CD4-positive, alpha-beta T cell (primary cell): Measurements from ENCODE around the gene JPT2. TPM values are rescaled to one million over a fixed set of nuclear protein-coding genes. Genes with fewer than 3 reads are reported as not detected.

Experiments used
- ATAC-seq: fragments of 200-7000 bp; cut with Tn5 transposase; one replicate; pipeline ENCODE4 v1.10.0; 2022; ENCODE audit warnings: mild to moderate bottlenecking; ENCODE audit not compliant: poor library complexity
- CTCF ChIA-PET: fragments of 350-600 bp; sonication (Branson Sonifier 250); formaldehyde crosslinking; loops from one replicate; lab custom pipeline; 2021; ENCODE audit warnings: antibody characterized with exemption, inconsistent platforms; lab: Charles Lee
- POLR2A ChIA-PET: fragments of 350-600 bp; sonication (Branson Sonifier 250); formaldehyde crosslinking; loops from one replicate; lab custom pipeline; 2021; ENCODE audit warnings: antibody characterized with exemption, inconsistent platforms; lab: Charles Lee
- DNase-seq, 14 experiments: peaks; one replicate each; pipeline ENCODE4 v3.0.0-alpha.2; 2013 to 2020; ENCODE audit warnings: mixed read lengths in 2 of 14
- H3K27ac ChIP-seq, 2 donors: one replicate each; pipeline versions ENCODE4 v1.5.1 to v1.7.0; 2013; ENCODE audit warnings: low read length in 2 of 2, low read depth in 1 of 2, mild to moderate bottlenecking in 1 of 2
- H3K27me3 ChIP-seq, 2 experiments: 1 replicate in 1 of 2; 2 replicates in 1 of 2; pipeline versions ENCODE4 v1.6.1 to v1.7.0; 2013; ENCODE audit warnings: low read length in 2 of 2, control low read depth in 1 of 2, mild to moderate bottlenecking in 1 of 2, moderate library complexity in 1 of 2; ENCODE audit not compliant: insufficient read depth in 2 of 2, control insufficient read depth in 1 of 2
- H3K36me3 ChIP-seq: one replicate; pipeline ENCODE4 v1.6.1; 2013; ENCODE audit warnings: low read length, control low read depth; ENCODE audit not compliant: insufficient read depth
- H3K4me1 ChIP-seq: one replicate; pipeline ENCODE4 v1.6.1; 2013; ENCODE audit warnings: low read length, control low read depth; ENCODE audit not compliant: insufficient read depth
- H3K4me3 ChIP-seq: one replicate; pipeline ENCODE4 v1.5.1; 2013; ENCODE audit warnings: mild to moderate bottlenecking, low read length, moderate library complexity
- H3K9me3 ChIP-seq, 2 experiments: 1 replicate in 1 of 2; 2 replicates in 1 of 2; pipeline versions ENCODE4 v1.6.1 to v1.7.0; 2013; ENCODE audit warnings: low read length in 2 of 2, mild to moderate bottlenecking in 2 of 2, control low read depth in 1 of 2, moderate library complexity in 1 of 2; ENCODE audit not compliant: control insufficient read depth in 1 of 2, insufficient read depth in 1 of 2
- H3K27ac Mint-ChIP-seq: one replicate; pipeline ENCODE4 v1.8.0; 2020; ENCODE audit warnings: mixed read lengths
- H3K27me3 Mint-ChIP-seq: one replicate; pipeline ENCODE4 v1.8.0; 2021; ENCODE audit warnings: mixed read lengths
- H3K36me3 Mint-ChIP-seq: one replicate; pipeline ENCODE4 v1.8.0; 2021; ENCODE audit warnings: low read depth, mixed read lengths
- H3K4me1 Mint-ChIP-seq: one replicate; pipeline ENCODE4 v1.8.0; 2021; ENCODE audit warnings: low read depth, mixed read lengths
- H3K4me3 Mint-ChIP-seq: one replicate; pipeline ENCODE4 v1.8.0; 2020; ENCODE audit warnings: mild to moderate bottlenecking, mixed read lengths
- H3K9me3 Mint-ChIP-seq: one replicate; pipeline ENCODE4 v1.8.0; 2020; ENCODE audit warnings: mixed read lengths
- intact Hi-C, 2 experiments: fragments of 100-400 bp; cut with DNase I in 1 of 2; cut with micrococcal nuclease in 1 of 2; formaldehyde crosslinking; loops; one replicate each; pipeline versions ENCODE4 v1.15.1 to v1.9.0; 2023 to 2025; cut with DNase I, micrococcal nuclease
- total RNA-seq, 174 experiments: library from RNA in 2 of 174; stranded (reverse) in 2 of 174; gene quantifications; one replicate each; pipeline ENCODE4 v1.2.3 and lab custom pipeline; 2021 to 2026
- TF ChIP-seq, protein P1 (sequence below): fragments of 200-600 bp; IDR thresholded peaks from one replicate; pipeline ENCODE4 v1.8.0; 2022; ENCODE audit warnings: antibody characterized with exemption, mild to moderate bottlenecking

Gene JPT2
- total RNA-seq, 2 experiments from 2014 or later, result 2.5 to 3.2 TPM

DNA sequence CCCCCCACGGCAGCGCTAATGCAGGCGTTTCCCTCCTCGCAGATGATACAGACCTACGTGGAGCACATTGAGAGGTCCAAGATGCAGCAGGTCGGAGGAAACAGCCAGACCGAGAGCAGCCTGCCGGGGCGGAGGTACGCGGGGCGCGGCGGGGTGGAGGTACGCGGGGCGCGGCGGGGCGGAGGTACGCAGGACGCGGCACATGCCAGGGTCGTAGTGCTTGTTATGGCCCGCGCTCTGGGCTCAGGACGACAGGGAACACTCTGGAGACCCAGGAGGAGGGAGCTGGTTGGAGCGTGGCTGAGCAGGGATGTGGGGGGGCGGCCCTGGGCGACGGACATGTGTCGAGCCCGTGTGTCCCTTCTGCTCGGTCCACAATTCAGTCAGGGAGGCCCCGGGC, 51.4 kb downstream of the JPT2 start:
- POLR2A ChIA-PET, result no interaction called here
- H3K27me3 Mint-ChIP-seq, result no peaks in the 10 kb centered on the region
- H3K36me3 ChIP-seq, result peaks cover 74% of the 10 kb centered on the region
- no peak overlapping the region for H3K4me3 Mint-ChIP-seq
- intact Hi-C loops, result no loop called here
- TF ChIP-seq, protein P1, sequence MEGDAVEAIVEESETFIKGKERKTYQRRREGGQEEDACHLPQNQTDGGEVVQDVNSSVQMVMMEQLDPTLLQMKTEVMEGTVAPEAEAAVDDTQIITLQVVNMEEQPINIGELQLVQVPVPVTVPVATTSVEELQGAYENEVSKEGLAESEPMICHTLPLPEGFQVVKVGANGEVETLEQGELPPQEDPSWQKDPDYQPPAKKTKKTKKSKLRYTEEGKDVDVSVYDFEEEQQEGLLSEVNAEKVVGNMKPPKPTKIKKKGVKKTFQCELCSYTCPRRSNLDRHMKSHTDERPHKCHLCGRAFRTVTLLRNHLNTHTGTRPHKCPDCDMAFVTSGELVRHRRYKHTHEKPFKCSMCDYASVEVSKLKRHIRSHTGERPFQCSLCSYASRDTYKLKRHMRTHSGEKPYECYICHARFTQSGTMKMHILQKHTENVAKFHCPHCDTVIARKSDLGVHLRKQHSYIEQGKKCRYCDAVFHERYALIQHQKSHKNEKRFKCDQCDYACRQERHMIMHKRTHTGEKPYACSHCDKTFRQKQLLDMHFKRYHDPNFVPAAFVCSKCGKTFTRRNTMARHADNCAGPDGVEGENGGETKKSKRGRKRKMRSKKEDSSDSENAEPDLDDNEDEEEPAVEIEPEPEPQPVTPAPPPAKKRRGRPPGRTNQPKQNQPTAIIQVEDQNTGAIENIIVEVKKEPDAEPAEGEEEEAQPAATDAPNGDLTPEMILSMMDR, result no peak
- no peak for DNase-seq
- CTCF ChIA-PET, result no interaction called here
- H3K27ac Mint-ChIP-seq, result no peak overlapping the region
- H3K9me3 ChIP-seq, result no peaks in the 10 kb centered on the region
- no peak overlapping the region for H3K27ac ChIP-seq
- peaks cover 2% of the 10 kb centered on the region for H3K4me1 ChIP-seq
- no peaks in the 10 kb centered on the region for H3K9me3 Mint-ChIP-seq
- peaks cover 10% of the 10 kb centered on the region for H3K4me1 Mint-ChIP-seq
- H3K4me3 ChIP-seq, result no peak overlapping the region
- no peak for ATAC-seq
- no peaks in the 10 kb centered on the region for H3K27me3 ChIP-seq
- H3K36me3 Mint-ChIP-seq, result peaks cover 39% of the 10 kb centered on the region

GRCh38 chr16:1731073-1731472, 53.0 kb downstream of the JPT2 start:
- no peak for DNase-seq
- POLR2A ChIA-PET, result no interaction called here
- TF ChIP-seq, protein P1, result no peak
- peaks cover 0 to 1% of the 10 kb centered on the region in 2 experiments for H3K9me3 ChIP-seq
- no peaks in the 10 kb centered on the region for H3K9me3 Mint-ChIP-seq
- no peak overlapping the region for H3K27ac ChIP-seq
- peaks cover 10% of the 10 kb centered on the region for H3K4me1 Mint-ChIP-seq
- no peak for ATAC-seq
- no peak overlapping the region for H3K4me3 Mint-ChIP-seq
- H3K36me3 Mint-ChIP-seq, result peaks cover 37% of the 10 kb centered on the region
- no peaks in the 10 kb centered on the region for H3K27me3 ChIP-seq
- H3K27ac Mint-ChIP-seq, result no peak overlapping the region
- intact Hi-C loops, result no loop called here
- H3K36me3 ChIP-seq, result peaks cover 68% of the 10 kb centered on the region
- H3K4me1 ChIP-seq, result peaks cover 2% of the 10 kb centered on the region
- no peak overlapping the region for H3K4me3 ChIP-seq
- no peaks in the 10 kb centered on the region for H3K27me3 Mint-ChIP-seq
- CTCF ChIA-PET, result no interaction called here

DNA sequence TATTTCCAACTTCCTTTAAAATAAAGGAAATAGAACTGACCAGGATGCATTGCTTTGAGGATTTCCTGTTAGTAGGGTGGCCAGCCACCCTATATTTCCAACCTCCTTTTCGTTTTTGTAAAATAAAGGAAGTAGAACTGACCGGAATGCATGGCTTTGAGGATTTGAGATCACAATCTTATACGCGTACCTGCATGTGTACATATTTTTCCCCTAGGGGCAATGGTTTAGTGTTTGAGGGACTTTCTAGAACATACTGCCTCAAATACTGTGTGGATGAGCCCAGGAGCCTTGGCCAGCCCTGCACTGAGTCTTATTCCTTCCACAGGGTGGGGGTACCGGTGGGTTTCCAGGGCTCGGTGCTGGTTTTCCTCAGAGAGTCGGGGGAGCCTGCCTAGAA, 53.5 kb downstream of the JPT2 start:
- H3K36me3 ChIP-seq, result peaks cover 62% of the 10 kb centered on the region
- intact Hi-C loops, result no loop called here
- CTCF ChIA-PET, result no interaction called here
- H3K4me3 ChIP-seq, result no peak overlapping the region
- peaks cover 0 to 6% of the 10 kb centered on the region in 2 experiments for H3K9me3 ChIP-seq
- H3K27me3 ChIP-seq, result no peaks in the 10 kb centered on the region
- peaks cover 2% of the 10 kb centered on the region for H3K4me1 ChIP-seq
- H3K27me3 Mint-ChIP-seq, result no peaks in the 10 kb centered on the region
- peaks cover 10% of the 10 kb centered on the region for H3K4me1 Mint-ChIP-seq
- no peak overlapping the region for H3K27ac Mint-ChIP-seq
- POLR2A ChIA-PET, result no interaction called here
- no peaks in the 10 kb centered on the region for H3K9me3 Mint-ChIP-seq
- H3K4me3 Mint-ChIP-seq, result no peak overlapping the region
- H3K36me3 Mint-ChIP-seq, result peaks cover 33% of the 10 kb centered on the region
- DNase-seq (no peak), ATAC-seq (no peak)
- TF ChIP-seq, protein P1, result no peak
- H3K27ac ChIP-seq, result no peak overlapping the region
